Neural cell (in vitro differentiated cells): ENCODE results near the gene TRIM15.

Experiments used
- EZH2 ChIP-seq: fragments of 200-600, 300-800 bp; shearing (Covaris generic), sonication (generic); IDR thresholded peaks from 2 replicates; pipeline ENCODE4 v1.6.1; 2014; ENCODE audit warnings: antibody characterized with exemption, low read length, borderline replicate concordance, mild to moderate bottlenecking; ENCODE audit not compliant: insufficient read depth, poor library complexity, severe bottlenecking
- POLR2AphosphoS5 ChIP-seq: IDR thresholded peaks from 2 replicates; pipeline ENCODE4 v1.6.1; 2012
- TAF1 ChIP-seq: IDR thresholded peaks from 2 replicates; pipeline ENCODE4 v1.6.1; 2012; ENCODE audit warnings: low read depth

DNA sequence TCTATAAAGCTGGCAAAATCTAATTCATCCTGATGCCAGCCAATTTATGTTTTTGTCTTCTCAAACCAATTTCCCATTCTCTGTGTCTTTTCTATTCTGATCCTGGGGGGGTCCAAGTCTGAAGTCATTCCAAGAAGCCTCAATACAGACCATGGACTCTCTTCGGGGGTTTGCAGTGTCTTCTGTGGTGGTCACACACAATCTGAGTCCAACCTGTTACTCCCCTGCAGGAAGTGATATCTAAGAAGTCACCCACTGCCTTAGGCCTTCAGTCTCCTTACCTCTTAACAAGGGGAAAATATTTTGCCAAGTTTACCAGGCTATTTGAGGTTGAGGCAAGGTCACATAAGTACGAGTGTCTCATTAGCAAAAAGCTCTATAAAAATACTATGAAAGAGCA lies 48.0 kb downstream of the TRIM15 start:
- TF ChIP-seq EZH2, result no peak
- no peak for TF ChIP-seq POLR2AphosphoS5
- no peak for TF ChIP-seq TAF1
